Cardiac muscle cell (in vitro differentiated cells and primary cell): ENCODE measurements around the gene SEZ6. TPM values are rescaled to one million over a fixed set of nuclear protein-coding genes. Genes with fewer than 3 reads are reported as not detected.

Source experiments
- DNase-seq, 2 donors: peaks; one replicate each; pipeline versions ENCODE4 v3.0.0 to v3.0.0-alpha.2; 2010 to 2017; ENCODE audit warnings: low read depth in 1 of 2, low spot score in 1 of 2
- H3K27ac ChIP-seq: fragments of 200-600 bp; sonication (generic); 2 replicates; pipeline ENCODE4 v1.5.1; 2016
- H3K27me3 ChIP-seq: fragments of 200-600 bp; sonication (generic); 2 replicates; pipeline ENCODE4 v1.6.0; 2016; ENCODE audit warnings: control low read depth
- H3K36me3 ChIP-seq: fragments of 200-600 bp; sonication (generic); 2 replicates; pipeline ENCODE4 v1.5.1; 2016; ENCODE audit warnings: control low read depth
- H3K4me1 ChIP-seq: fragments of 200-600 bp; sonication (generic); 2 replicates; pipeline ENCODE4 v1.8.1; 2017; ENCODE audit warnings: low read depth, mild to moderate bottlenecking, mixed run types
- H3K4me3 ChIP-seq: fragments of 200-600 bp; sonication (generic); 2 replicates; pipeline ENCODE4 v1.5.1; 2016; ENCODE audit warnings: mild to moderate bottlenecking
- H3K9me3 ChIP-seq: fragments of 200-600 bp; sonication (generic); 2 replicates; pipeline ENCODE4 v1.5.1; 2017; ENCODE audit warnings: low read depth, mild to moderate bottlenecking, control low read depth
- CTCF ChIP-seq: IDR thresholded peaks from 2 replicates; pipeline ENCODE4 v1.5.1; 2012; ENCODE audit warnings: low read depth, mild to moderate bottlenecking, low read length
- polyA plus RNA-seq: library from polyadenylated mRNA; unstranded; fragments of >200 nt; fragmentation: Nextera tagmentation; extraction: Ambion mirVana; gene quantifications from 2 replicates; pipeline ENCODE4 v1.2.1, GENCODE V29; 2016
- total RNA-seq: library from RNA; depleted of rRNA; stranded (reverse); fragments of >200 nt; gene quantifications from 2 replicates; pipeline ENCODE4 v1.2.3, GENCODE V29; 2016

Gene SEZ6
- total and polyA plus RNA-seq, 2 experiments from 2014 or later, result 0.21 to 0.95 TPM

GRCh38 chr17:28918295-28918694 lies 87.5 kb downstream of the SEZ6 start:
- no peak for TF ChIP-seq CTCF
- DNase-seq, result no peak
- Histone ChIP-seq H3K27ac (no peak overlapping the region), H3K4me1 (no peaks in the 10 kb centered on the region), H3K36me3 (peaks cover 89% of the 10 kb centered on the region), H3K4me3 (no peak overlapping the region), H3K9me3 (no peaks in the 10 kb centered on the region), H3K27me3 (no peaks in the 10 kb centered on the region)

GRCh38 chr17:28917465-28917864 lies 88.4 kb downstream of the SEZ6 start:
- Histone ChIP-seq H3K27ac (no peak overlapping the region), H3K27me3 (no peaks in the 10 kb centered on the region), H3K4me3 (no peak overlapping the region), H3K4me1 (no peaks in the 10 kb centered on the region), H3K9me3 (no peaks in the 10 kb centered on the region), H3K36me3 (peaks cover 88% of the 10 kb centered on the region)
- no peak for TF ChIP-seq CTCF
- DNase-seq, result no peak

GRCh38 chr17:28917029-28917428 lies 88.8 kb downstream of the SEZ6 start:
- H3K9me3 ChIP-seq, result no peaks in the 10 kb centered on the region
- H3K4me3 ChIP-seq, result no peak overlapping the region
- no peak for DNase-seq
- H3K36me3 ChIP-seq, result peaks cover 88% of the 10 kb centered on the region
- H3K27me3 ChIP-seq, result no peaks in the 10 kb centered on the region
- TF ChIP-seq CTCF, result no peak
- H3K4me1 ChIP-seq, result no peaks in the 10 kb centered on the region
- H3K27ac ChIP-seq, result no peak overlapping the region

- H3K27ac ChIP-seq, result no peak overlapping the region
- H3K27me3 ChIP-seq, result no peaks in the 10 kb centered on the region
- no peak overlapping the region for H3K4me3 ChIP-seq
- no peaks in the 10 kb centered on the region for H3K9me3 ChIP-seq
- peaks cover 88% of the 10 kb centered on the region for H3K36me3 ChIP-seq
- peak; percentile 63 for TF ChIP-seq CTCF
- DNase-seq, result peak; percentile 37 to 60
- H3K4me1 ChIP-seq, result no peaks in the 10 kb centered on the region
Measured at GRCh38 chr17:28916302-28916934, 89.4 kb downstream of the SEZ6 start.

GRCh38 chr17:28912938-28913333 lies 92.9 kb downstream of the SEZ6 start:
- DNase-seq, result no peak
- Histone ChIP-seq H3K27me3 (no peaks in the 10 kb centered on the region), H3K9me3 (no peaks in the 10 kb centered on the region), H3K4me3 (no peak overlapping the region), H3K4me1 (no peaks in the 10 kb centered on the region), H3K36me3 (peaks cover 90% of the 10 kb centered on the region), H3K27ac (no peak overlapping the region)
- no peak for TF ChIP-seq CTCF
